ENCODE data around the gene POLRMT. TPM values are rescaled to one million over a fixed set of nuclear protein-coding genes. Genes with fewer than 3 reads are reported as not detected.

The POLRMT gene
- total RNA-seq, 4 donors from 2014 or later, result 23.2 to 39.7 (median 33.1) TPM

- Histone ChIP-seq H3K9me3 (no peaks in the 10 kb centered on the region), H3K27ac (no peak overlapping the region), H3K4me3 (replicated peaks in 1 of 3) (no peak overlapping the region), H3K4me1 (no peaks in the 10 kb centered on the region), H3K27me3 (no peaks in the 10 kb centered on the region), H3K36me3 (peaks cover 34 to 43% of the 10 kb centered on the region in 2 donors)
- no peak for DNase-seq
- intact Hi-C loops (cut with DNase I), result no loop called here
- TF ChIP-seq POLR2A (IDR thresholded peaks at IDR 0.05), result no peak
- TF ChIP-seq CTCF (IDR thresholded peaks at IDR 0.05), result no peak
- WGBS, 2 donors, result 94% methylated on average over 47 to 60 of the region's 62 CpGs
Observed at GRCh38 chr19:645912-646778, 12.8 kb upstream of the POLRMT start.

DNA sequence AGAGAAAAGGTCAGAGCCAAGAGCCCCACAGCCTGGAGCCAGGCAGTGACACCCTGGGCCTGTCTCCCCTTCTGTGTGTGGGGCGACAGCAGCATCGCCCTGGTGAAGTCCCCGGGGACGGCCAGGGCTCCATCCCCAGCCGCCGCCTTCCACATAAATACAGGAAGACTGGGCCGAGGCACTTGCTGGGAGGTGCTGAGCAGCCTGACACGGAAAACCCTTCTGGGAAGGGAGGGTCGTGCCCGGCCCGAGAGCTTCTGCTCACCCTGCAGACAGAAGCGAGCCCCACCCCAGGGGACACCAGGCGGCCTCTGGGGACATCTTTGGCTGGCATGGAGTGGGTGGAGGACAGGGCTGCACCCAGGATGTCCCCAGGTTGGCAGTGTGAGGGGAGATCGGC lies 11.5 kb upstream of the POLRMT start:
- 92 to 94% methylated on average over 9 to 14 of the region's 14 CpGs for WGBS, 2 donors
- no peak for DNase-seq
- Histone ChIP-seq H3K9me3 (no peaks in the 10 kb centered on the region), H3K36me3 (peaks cover 28 to 34% of the 10 kb centered on the region in 2 donors), H3K27me3 (no peaks in the 10 kb centered on the region), H3K4me1 (peaks cover 2 to 3% of the 10 kb centered on the region in 2 donors), H3K27ac (no peak overlapping the region), H3K4me3 (replicated peaks in 1 of 3) (no peak overlapping the region)
- intact Hi-C loops (cut with DNase I), result no loop called here
- TF ChIP-seq CTCF (IDR thresholded peaks at IDR 0.05) (no peak), POLR2A (IDR thresholded peaks at IDR 0.05) (no peak)

- no peak for DNase-seq
- no peak for TF ChIP-seq POLR2A (IDR thresholded peaks at IDR 0.05)
- TF ChIP-seq CTCF (IDR thresholded peaks at IDR 0.05), result no peak
- no peak overlapping the region for H3K27ac ChIP-seq
- peaks cover 4% of the 10 kb centered on the region in 2 donors for H3K4me1 ChIP-seq
- H3K27me3 ChIP-seq, result no peaks in the 10 kb centered on the region
- no peaks in the 10 kb centered on the region for H3K9me3 ChIP-seq
- peaks cover 26 to 30% of the 10 kb centered on the region in 2 donors for H3K36me3 ChIP-seq
- H3K4me3 ChIP-seq (replicated peaks in 1 of 3), result no peak overlapping the region
- intact Hi-C loops (cut with DNase I), result no loop called here
- WGBS, 2 donors, result 80 to 90% methylated on average over 18 to 19 of the region's 28 CpGs
Observed at GRCh38 chr19:644363-644762, 11.0 kb upstream of the POLRMT start.

DNA sequence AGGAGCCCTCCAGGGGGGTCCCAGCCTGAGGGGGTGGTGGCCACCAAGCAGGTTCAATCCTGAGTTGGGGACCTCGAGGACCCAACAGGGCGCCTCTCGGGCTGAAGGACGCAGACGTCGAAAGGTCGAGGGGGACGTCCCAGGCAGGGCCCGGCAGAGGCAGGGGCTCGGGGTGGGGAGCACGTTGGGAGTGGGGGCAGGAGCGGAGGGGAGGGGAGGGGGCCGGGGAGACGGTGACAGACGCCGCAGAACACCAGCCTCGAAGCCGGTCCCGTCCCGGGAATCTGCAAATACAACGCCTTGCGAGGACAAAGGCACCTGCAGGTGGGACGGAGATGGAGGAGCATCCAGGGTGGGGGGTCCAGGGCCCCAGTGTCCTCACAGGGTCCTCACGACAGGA lies 10.4 kb upstream of the POLRMT start:
- TF ChIP-seq CTCF (IDR thresholded peaks at IDR 0.05) (no peak), POLR2A (IDR thresholded peaks at IDR 0.05) (no peak)
- no peaks in the 10 kb centered on the region for H3K9me3 ChIP-seq
- WGBS, 2 donors, result 92 to 93% methylated on average over 21 to 22 of the region's 24 CpGs
- H3K4me1 ChIP-seq, result peaks cover 9 to 11% of the 10 kb centered on the region in 2 donors
- H3K36me3 ChIP-seq, result peaks cover 21 to 23% of the 10 kb centered on the region in 2 donors
- no peak overlapping the region for H3K27ac ChIP-seq
- DNase-seq, result no peak
- no peaks in the 10 kb centered on the region for H3K27me3 ChIP-seq
- intact Hi-C loops (cut with DNase I), result no loop called here
- H3K4me3 ChIP-seq (replicated peaks in 1 of 3), result no peak overlapping the region
